Measurements from ENCODE around the gene SLC25A15. TPM values are rescaled to one million over a fixed set of nuclear protein-coding genes. Genes with fewer than 3 reads are reported as not detected.

The SLC25A15 gene
- total and polyA plus RNA-seq, 2 experiments from 2014 or later = 11.5 to 24.3 TPM

DNA sequence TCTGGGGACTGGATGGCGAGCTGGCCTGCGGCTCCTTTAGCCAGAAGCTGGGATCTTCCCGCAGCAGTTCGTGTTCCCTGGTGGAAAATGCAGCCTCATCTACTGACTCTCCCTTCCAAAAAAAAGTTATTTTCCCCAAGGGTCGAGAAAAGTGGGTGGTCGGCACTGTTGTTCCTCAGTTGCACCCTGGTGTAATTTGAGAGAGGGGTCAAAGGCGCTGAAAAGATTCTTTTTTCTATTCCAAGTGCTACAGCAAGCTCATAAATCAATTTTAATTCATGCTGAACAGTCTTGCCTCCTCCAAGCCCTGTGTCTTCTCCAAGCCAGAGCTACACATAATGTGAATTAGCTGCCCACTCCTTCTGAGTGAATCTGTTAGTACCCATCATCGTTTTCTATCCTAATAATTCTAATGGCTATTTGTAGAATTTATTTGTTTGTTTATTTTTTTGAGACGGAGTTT lies 774 bp downstream of the SLC25A15 start:
- Histone ChIP-seq H3K9me3 (ENCODE audit: low read depth) (no peaks in the 10 kb centered on the region), H3K36me3 (replicated peaks; ENCODE audit: insufficient read depth, low read depth) (no peaks in the 10 kb centered on the region), H3K9me2 (replicated peaks; ENCODE audit: insufficient read depth) (no peaks in the 10 kb centered on the region), H2AFZ (peak overlapping the region; percentile 96), H3K27me3 (no peaks in the 10 kb centered on the region), H3K4me3 (peak overlapping the region; percentile 84), H3K4me1 (ENCODE audit: insufficient read depth) (peaks cover 7% of the 10 kb centered on the region), H3K4me2 (peak overlapping the region; percentile 85), H4K20me1 (ENCODE audit: insufficient read depth, poor library complexity, severe bottlenecking) (no peaks in the 10 kb centered on the region), H3K79me2 (peaks cover 24% of the 10 kb centered on the region), H3K27ac (peak overlapping the region; percentile 97)
- no peak for TF ChIP-seq EZH2phosphoT487 (IDR thresholded peaks at IDR 0.05; ENCODE audit: low read depth, severe bottlenecking, unreplicated experiment)
- no peak for DNase-seq (ENCODE audit: low spot score)
- 15% methylated on average over 9 of the region's 9 CpGs for WGBS (ENCODE audit: low lambda C conversion rate, missing lambda C conversion rate)

DNA sequence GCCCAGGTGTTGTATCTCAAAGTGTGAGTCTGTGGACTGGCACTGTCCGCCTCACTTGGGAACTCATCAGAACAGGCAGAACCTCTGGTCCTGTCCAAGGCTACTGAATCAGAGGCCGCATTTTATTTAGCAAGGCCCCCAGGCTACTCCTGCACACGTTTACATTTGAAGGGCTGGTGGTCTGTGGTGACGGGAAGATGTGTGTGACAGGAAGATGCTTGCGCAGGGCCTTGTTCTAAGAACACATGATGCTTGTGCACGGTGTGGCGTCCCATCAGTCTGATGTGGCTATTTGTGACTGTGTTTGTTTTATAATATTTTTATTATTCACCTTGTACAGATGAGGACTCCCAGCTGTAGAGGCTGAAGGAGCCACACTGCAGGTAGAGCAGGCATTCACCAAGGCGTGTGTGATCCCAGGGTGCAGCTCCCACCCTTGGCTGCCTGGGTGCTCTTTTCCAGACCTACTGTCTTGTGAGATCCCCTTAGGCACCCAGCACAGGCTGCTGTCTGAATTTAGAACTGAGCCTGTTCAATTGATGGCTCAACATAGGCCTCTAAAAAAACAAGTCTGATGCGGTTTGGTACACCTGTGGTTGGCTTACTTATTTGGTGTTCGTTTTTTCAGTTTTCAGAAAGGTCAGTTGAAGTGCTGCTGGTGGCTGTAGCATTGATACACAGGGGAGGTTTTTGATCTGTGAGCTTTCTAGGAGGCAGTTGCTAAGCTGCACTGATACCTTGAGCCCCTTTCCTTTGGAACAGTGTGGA lies 3.1 kb downstream of the SLC25A15 start:
- H3K27me3 ChIP-seq = no peaks in the 10 kb centered on the region
- H3K79me2 ChIP-seq = peaks cover 25% of the 10 kb centered on the region
- H3K9me2 ChIP-seq (replicated peaks; ENCODE audit: insufficient read depth) = no peaks in the 10 kb centered on the region
- DNase-seq (ENCODE audit: low spot score) = no peak
- TF ChIP-seq EZH2 (IDR thresholded peaks at IDR 0.05; ENCODE audit: borderline replicate concordance) (no peak), EZH2phosphoT487 (IDR thresholded peaks at IDR 0.05; ENCODE audit: low read depth, severe bottlenecking, unreplicated experiment) (no peak)
- TF ChIP-seq, protein P1, sequence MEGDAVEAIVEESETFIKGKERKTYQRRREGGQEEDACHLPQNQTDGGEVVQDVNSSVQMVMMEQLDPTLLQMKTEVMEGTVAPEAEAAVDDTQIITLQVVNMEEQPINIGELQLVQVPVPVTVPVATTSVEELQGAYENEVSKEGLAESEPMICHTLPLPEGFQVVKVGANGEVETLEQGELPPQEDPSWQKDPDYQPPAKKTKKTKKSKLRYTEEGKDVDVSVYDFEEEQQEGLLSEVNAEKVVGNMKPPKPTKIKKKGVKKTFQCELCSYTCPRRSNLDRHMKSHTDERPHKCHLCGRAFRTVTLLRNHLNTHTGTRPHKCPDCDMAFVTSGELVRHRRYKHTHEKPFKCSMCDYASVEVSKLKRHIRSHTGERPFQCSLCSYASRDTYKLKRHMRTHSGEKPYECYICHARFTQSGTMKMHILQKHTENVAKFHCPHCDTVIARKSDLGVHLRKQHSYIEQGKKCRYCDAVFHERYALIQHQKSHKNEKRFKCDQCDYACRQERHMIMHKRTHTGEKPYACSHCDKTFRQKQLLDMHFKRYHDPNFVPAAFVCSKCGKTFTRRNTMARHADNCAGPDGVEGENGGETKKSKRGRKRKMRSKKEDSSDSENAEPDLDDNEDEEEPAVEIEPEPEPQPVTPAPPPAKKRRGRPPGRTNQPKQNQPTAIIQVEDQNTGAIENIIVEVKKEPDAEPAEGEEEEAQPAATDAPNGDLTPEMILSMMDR (IDR thresholded peaks at IDR 0.05; ENCODE audit: poor library complexity) = no peak
- no peaks in the 10 kb centered on the region for H3K9me3 ChIP-seq (ENCODE audit: low read depth)
- no peaks in the 10 kb centered on the region for H3K36me3 ChIP-seq (replicated peaks; ENCODE audit: insufficient read depth, low read depth)
- no peaks in the 10 kb centered on the region for H4K20me1 ChIP-seq (ENCODE audit: insufficient read depth, poor library complexity, severe bottlenecking)
- no peak overlapping the region for H2AFZ ChIP-seq
- H3K4me1 ChIP-seq (ENCODE audit: insufficient read depth) = peaks cover 7% of the 10 kb centered on the region
- H3K4me3 ChIP-seq = no peak overlapping the region
- 96% methylated on average over 10 of the region's 10 CpGs for WGBS (ENCODE audit: low lambda C conversion rate, missing lambda C conversion rate)
- no peak overlapping the region for H3K27ac ChIP-seq
- no peak overlapping the region for H3K4me2 ChIP-seq

DNA sequence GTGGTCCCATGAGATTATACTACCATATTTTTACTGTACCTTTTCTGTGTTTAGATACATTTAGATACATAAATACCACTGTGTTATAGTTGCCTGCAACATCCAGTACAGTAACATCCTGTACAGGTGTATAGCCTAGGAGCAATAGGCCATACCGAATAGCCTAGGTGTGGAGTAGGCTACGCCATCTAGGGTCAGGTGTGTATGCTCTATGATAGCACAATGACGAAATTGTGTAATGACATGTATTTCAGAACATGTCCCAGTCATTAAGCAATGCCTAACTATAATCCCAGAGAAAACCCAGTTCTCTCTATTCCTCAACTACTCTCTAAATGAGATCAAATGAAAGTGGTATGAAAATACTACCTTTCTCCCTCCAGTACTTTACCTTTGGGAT lies 3.9 kb downstream of the SLC25A15 start:
- no peak overlapping the region for H2AFZ ChIP-seq
- H3K27ac ChIP-seq = no peak overlapping the region
- peaks cover 7% of the 10 kb centered on the region for H3K4me1 ChIP-seq (ENCODE audit: insufficient read depth)
- TF ChIP-seq EZH2phosphoT487 (IDR thresholded peaks at IDR 0.05; ENCODE audit: low read depth, severe bottlenecking, unreplicated experiment) = no peak
- TF ChIP-seq, protein P1 (IDR thresholded peaks at IDR 0.05; ENCODE audit: poor library complexity) = no peak
- TF ChIP-seq EZH2 (IDR thresholded peaks at IDR 0.05; ENCODE audit: borderline replicate concordance) = no peak
- H3K9me3 ChIP-seq (ENCODE audit: low read depth) = no peaks in the 10 kb centered on the region
- H3K36me3 ChIP-seq (replicated peaks; ENCODE audit: insufficient read depth, low read depth) = no peaks in the 10 kb centered on the region
- H3K79me2 ChIP-seq = peaks cover 27% of the 10 kb centered on the region
- no peaks in the 10 kb centered on the region for H3K27me3 ChIP-seq
- WGBS (ENCODE audit: low lambda C conversion rate, missing lambda C conversion rate) = 80% methylated on average over 3 of the region's 3 CpGs
- DNase-seq (ENCODE audit: low spot score) = no peak
- no peak overlapping the region for H3K4me3 ChIP-seq
- H4K20me1 ChIP-seq (ENCODE audit: insufficient read depth, poor library complexity, severe bottlenecking) = no peaks in the 10 kb centered on the region
- H3K4me2 ChIP-seq = no peak overlapping the region
- H3K9me2 ChIP-seq (replicated peaks; ENCODE audit: insufficient read depth) = no peaks in the 10 kb centered on the region

Data from hepatocyte (in vitro differentiated cells).